Activated gamma-delta T cell treated with Interleukin-2 at 50 U/mL for 16 hours (primary cell): ENCODE data around the gene UNC5C.
"Not testable (repeated sequence)": the region's sequence is repeated elsewhere in the genome, so short reads cannot be mapped to it uniquely, and the experiment has no call there.

Source experiments
- DNase-seq: peaks from one replicate; pipeline ENCODE4 v3.0.0-alpha.2; 2020

Gene UNC5C

DNA sequence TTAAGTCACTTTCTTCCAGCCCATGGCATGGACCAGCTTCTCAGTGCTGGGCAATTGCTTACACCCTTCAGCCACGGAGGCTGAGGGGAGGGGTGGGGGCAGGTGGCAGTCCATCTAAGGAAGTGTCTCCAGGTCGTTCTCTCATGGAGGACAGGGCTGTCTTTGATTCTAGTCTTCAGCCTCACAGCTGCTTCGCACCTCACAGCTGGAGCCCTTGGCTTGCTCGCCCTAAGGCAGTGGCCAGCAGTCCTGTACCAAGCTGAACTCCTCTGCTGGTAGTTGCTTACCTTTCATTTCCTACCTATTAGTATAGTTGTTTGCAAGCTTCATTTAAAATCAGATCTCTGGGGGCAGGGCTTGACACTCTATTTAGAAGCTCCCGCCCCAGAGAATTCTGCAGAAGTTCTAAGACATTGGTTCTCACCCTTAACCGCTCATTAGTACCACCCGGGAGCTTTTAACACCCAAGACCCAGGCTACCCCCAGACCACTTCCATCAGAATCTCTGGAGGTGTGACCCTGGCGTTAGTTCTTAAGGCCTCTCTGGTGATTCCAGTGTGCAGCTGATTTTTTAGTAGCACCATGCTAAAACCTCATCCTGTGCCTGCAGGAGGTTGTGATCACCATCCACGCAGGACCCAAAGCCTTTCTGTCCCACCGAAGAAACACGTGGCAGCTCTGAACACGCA is 386.8 kb downstream of the UNC5C start:
- DNase-seq: no peak

- DNase-seq: no peak
Measured at GRCh38 chr4:95159384-95159783, 389.4 kb downstream of the UNC5C start.

GRCh38 chr4:95158626-95159025 is 390.1 kb downstream of the UNC5C start:
- no peak for DNase-seq

DNA sequence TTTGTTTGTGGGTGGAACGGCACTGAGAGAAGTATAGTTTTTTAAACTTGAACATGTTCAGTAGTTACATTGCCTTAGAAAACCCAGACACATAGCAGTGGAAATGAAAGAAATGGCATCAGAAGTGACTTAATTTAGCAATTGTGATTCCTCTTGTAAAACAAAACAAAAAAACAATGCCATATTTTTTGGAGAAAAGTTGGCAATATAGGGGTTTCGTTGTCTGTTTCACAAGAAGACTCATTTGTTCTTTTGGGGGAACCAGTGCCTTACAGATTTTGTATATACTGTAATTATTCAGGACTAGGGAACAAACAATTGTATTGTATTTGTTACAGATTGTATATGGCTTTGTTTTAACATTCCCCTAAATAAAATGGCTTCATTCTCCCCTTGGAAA is 390.7 kb downstream of the UNC5C start:
- DNase-seq: no peak

DNA sequence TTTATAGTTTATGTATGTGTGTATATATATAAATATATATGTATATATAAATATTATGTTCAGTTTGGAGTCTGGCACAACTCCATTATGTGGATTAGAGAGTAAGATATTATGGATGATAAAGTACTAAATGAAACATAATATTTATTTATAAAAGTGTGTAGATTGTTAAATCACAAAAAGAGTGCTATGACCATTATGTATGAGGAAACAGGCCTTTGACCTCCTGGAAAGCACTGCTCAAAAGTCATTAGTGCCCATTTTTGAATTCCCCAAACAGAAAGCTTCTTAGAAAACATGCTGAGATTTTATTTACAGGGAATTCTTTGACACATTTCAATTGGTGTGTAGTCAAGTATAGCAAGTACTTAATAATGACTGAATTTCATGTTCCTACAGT is 391.2 kb downstream of the UNC5C start:
- DNase-seq: no peak

- no peak for DNase-seq
Measured at GRCh38 chr4:95156452-95156765, 392.4 kb downstream of the UNC5C start.

DNA sequence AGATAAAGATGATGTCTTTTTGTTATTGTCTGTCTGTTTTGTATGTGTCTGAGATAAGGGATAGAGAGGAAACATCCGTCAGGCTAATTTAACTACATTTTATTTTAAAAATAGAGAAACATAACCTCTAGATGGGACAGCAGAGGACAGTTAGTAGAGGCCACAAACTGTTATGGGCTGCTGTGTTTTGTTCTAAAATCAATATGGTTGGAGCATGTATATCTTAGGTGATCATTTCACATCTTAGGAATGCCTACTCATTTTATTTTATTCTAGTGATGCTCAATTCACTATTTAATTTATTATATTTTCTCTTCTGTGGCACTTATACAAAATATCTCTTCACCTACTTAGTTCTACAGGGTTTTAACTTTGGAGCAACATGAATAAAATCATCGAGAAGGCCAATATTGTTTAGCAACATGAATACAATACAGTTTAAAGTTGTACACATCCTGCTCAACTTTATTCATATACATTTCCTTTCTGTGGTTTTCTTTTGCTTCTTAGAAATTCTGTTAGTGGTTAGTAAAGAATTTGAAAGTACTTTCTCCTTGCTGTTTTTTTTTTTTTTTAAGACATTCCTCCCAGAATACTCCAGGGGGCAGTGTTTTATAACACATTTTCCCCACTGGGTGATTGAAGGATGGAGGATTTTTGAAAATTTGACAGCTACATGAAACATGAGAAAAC is 392.9 kb downstream of the UNC5C start:
- no peak for DNase-seq

- DNase-seq: no peak
Measured at GRCh38 chr4:95153182-95153581, 395.6 kb downstream of the UNC5C start.

DNA sequence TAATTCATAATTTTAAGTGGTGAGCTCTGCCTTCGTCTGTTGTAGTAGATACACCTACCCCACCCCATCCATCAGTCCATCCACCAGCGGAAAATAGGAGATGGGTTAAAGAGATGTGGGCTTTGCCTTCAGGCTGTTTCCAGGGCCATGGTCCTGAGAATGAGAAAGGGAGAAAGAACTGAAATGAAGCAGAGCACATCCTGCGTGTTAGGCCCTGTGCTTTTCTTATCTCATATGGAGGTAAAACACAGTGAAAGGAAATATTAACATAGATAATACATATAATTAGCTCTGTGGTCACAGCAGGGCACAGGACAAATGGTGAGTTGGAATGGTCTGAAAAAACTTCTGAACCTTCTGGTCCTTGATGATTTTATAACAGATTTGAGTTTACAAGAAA is 397.5 kb downstream of the UNC5C start:
- no peak for DNase-seq

DNA sequence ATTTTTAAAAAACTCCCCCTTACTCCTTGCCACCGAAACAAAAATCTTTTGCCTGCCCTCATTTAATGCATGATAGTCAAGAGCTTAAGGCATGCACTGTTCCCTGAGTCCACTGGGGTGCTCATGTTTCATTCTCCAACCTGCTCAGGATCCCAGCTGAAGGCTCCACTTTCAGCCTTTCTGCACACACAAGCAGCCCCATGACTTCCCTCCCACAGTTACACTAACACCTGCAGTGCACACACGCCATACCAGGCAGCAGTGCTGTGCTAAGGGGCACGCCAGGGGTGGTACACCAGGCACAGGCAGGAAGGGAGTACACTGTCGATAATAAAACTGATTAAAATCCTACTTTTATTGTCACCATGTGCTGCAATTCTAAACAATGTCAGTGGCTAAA is 405.8 kb downstream of the UNC5C start:
- no peak for DNase-seq

DNA sequence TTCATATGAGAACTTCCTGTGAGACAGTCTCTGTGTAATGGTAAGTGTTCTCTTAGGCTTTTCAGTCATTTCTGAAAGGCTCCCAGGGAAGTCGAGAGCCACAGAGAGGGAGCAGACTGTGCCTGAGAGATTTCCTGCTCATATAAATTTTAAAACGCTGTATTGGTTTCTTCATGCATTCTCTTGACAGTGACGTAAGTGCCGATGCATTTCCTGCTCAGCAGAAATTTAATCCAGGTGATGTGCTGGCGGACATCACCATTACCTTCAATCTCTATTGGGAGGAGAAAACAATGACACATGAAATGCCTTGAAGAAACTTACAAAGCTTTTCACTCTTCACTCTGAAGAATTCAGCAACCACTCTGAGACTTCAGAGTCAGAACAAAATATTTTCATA is 407.4 kb downstream of the UNC5C start:
- no peak for DNase-seq

DNA sequence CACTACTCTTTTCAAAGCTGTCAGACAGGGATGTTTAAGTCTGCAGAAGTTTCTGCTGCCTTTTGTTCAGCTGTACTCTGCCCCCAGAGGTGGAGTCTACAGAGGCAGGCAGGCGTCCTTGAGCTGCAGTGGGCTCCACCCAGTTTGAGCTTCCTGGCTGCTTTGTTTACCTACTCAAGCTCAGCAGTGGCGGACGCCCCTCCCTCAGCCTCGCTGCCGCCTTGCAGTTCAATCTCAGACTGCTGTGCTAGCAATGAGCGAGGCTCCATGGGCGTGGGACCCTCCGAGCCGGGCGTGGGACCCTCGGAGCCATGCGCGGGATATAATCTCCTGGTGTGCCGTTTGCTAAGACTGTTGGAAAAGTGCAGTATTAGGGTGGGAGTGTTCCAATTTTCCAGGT is 409.3 kb downstream of the UNC5C start:
- DNase-seq: not testable (repeated sequence)

GRCh38 chr4:95134016-95134415 is 414.8 kb downstream of the UNC5C start:
- not testable (repeated sequence) for DNase-seq

DNA sequence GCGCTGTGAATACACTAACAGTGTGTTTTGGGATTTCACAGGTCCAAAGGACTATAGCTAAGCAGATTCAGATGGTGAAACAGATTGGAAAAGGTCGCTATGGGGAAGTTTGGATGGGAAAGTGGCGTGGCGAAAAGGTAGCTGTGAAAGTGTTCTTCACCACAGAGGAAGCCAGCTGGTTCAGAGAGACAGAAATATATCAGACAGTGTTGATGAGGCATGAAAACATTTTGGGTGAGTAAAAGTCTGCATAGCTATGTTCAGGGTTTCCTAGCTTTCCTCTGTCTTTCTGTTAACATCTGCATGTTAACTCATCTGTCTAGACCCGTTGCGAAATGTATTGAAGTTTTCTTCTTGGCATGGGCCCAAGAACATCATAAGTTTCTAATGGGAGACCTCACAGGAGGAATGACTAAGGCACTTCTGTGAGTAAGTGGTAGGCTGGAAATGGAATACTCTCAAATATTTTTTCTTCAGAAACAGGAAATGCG is 418.9 kb downstream of the UNC5C start:
- DNase-seq: no peak

DNA sequence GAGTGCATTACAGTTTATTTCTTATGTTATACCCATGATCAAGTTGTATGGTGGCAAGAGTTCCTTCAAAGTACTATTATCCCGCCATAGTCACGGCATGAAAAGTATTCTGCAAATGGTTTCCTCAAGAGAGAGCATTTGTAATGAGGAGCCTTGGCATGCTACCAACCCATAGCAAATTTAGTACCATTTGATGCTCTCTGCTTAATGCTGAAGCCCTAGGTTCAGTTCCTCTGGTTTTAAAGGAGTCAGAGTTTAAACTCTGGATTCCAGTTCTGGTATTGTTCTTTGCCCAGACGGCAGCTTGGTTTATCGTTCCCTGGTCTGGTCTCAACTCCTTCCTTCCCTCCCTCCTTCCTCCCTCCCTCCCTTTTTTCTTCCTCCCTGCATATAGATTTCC is 419.7 kb downstream of the UNC5C start:
- no peak for DNase-seq

- no peak for DNase-seq
Measured at GRCh38 chr4:95124906-95125504, 423.8 kb downstream of the UNC5C start.

DNA sequence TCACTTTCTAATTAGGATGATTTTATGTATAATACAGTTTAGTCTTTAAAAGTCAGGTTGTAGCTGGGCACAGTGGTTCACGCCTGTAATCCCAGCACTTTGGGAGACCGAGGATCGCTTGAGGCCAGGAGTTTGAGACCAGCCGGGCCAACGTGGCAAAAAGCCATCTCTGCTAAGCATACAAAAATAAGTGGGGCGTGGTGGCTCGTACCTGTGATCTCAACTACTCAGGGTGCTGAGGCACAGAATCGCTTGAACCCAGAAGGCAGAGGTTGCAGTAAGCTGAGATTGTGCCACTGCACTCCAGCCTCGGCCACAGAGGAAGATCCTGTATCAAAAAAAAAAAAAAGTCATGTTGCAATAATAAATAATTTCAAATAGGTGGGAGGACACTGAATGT is 426.8 kb downstream of the UNC5C start:
- DNase-seq: no peak

DNA sequence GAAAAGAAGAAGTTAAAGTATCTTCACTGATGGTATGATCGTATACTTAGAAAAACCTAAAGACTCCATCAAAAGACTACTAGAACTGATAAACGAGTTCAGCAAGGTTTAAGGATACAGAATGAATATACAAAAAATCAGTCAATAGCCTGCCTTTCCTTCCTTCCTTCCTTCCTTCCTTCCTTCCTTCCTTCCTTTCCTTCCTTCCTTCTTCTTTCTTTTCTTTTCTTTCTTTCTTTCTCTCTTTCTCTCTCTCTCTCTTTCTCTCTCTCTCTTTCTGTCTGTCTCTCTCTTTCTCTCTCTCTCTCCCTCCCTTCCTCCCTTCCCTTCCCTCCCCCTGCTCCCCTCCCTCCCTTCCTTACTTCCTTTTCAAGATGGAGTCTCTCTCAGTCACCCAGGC is 428.3 kb downstream of the UNC5C start:
- DNase-seq: no peak

- DNase-seq: no peak
Measured at GRCh38 chr4:95118497-95118896, 430.3 kb downstream of the UNC5C start.

- no peak for DNase-seq
Measured at GRCh38 chr4:95114521-95114920, 434.3 kb downstream of the UNC5C start.
